NCI-H187 treated with DMSO at 0.1 percent for 48 hours (cell line): ENCODE measurements around the gene TGM3.

Experiments
- DNase-seq: peaks from one replicate; lab custom pipeline; 2025; lab: John Stamatoyannopoulos, UW

Gene TGM3

GRCh38 chr20:2337142-2337541, 41.3 kb downstream of the TGM3 start:
- DNase-seq, result no peak

- DNase-seq, result no peak
Measured at GRCh38 chr20:2338411-2339066, 42.7 kb downstream of the TGM3 start.

- no peak for DNase-seq
Measured at GRCh38 chr20:2340136-2340535, 44.3 kb downstream of the TGM3 start.

- DNase-seq, result no peak
Measured at GRCh38 chr20:2340823-2341222, 45.0 kb downstream of the TGM3 start.

- no peak for DNase-seq
Measured at GRCh38 chr20:2341336-2341735, 45.5 kb downstream of the TGM3 start.

- no peak for DNase-seq
Measured at GRCh38 chr20:2342243-2342642, 46.4 kb downstream of the TGM3 start.

- DNase-seq, result no peak
Measured at GRCh38 chr20:2346188-2346587, 50.4 kb downstream of the TGM3 start.

GRCh38 chr20:2348336-2348735, 52.5 kb downstream of the TGM3 start:
- DNase-seq, result no peak

- no peak for DNase-seq
Measured at GRCh38 chr20:2349801-2350200, 54.0 kb downstream of the TGM3 start.

GRCh38 chr20:2350606-2351005, 54.8 kb downstream of the TGM3 start:
- no peak for DNase-seq

GRCh38 chr20:2353231-2353630, 57.4 kb downstream of the TGM3 start:
- DNase-seq, result no peak

- DNase-seq, result no peak
Measured at GRCh38 chr20:2357114-2357513, 61.3 kb downstream of the TGM3 start.

- DNase-seq, result no peak
Measured at GRCh38 chr20:2358006-2358405, 62.2 kb downstream of the TGM3 start.

GRCh38 chr20:2361035-2361593, 65.3 kb downstream of the TGM3 start:
- no peak for DNase-seq

GRCh38 chr20:2363187-2363586, 67.4 kb downstream of the TGM3 start:
- no peak for DNase-seq

- no peak for DNase-seq
Measured at GRCh38 chr20:2363587-2363986, 67.8 kb downstream of the TGM3 start.

GRCh38 chr20:2364044-2364443, 68.2 kb downstream of the TGM3 start:
- DNase-seq, result no peak

- no peak for DNase-seq
Measured at GRCh38 chr20:2365091-2365490, 69.3 kb downstream of the TGM3 start.

- DNase-seq, result no peak
Measured at GRCh38 chr20:2365666-2366065, 69.9 kb downstream of the TGM3 start.

- DNase-seq, result no peak
Measured at GRCh38 chr20:2368621-2369020, 72.8 kb downstream of the TGM3 start.

GRCh38 chr20:2373098-2373497, 77.3 kb downstream of the TGM3 start:
- no peak for DNase-seq

- DNase-seq, result no peak
Measured at GRCh38 chr20:2374346-2375125, 78.7 kb downstream of the TGM3 start.

GRCh38 chr20:2378893-2379292, 83.1 kb downstream of the TGM3 start:
- DNase-seq, result no peak
